ENCODE measurements around the gene OGFOD3.

DNA sequence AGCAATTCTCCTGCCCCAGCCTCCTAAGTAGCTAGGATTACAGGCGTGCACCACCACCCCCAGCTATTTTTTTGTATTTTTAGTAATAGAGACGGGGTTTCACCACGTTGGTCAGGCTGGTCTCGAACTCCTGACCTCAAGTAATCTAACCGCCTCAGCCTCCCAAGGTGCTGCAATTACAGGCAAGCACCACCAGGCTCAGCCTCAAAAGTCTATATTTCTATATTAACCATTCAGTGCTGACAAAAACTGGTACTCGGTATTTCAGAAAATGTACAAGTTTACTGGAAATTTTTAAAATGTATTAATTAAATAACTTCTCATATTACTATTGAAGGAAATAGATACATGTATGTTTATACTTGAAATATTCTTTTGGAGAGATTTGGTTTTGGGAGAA lies 1.6 kb downstream of the OGFOD3 start:
- TF ChIP-seq, protein P1, sequence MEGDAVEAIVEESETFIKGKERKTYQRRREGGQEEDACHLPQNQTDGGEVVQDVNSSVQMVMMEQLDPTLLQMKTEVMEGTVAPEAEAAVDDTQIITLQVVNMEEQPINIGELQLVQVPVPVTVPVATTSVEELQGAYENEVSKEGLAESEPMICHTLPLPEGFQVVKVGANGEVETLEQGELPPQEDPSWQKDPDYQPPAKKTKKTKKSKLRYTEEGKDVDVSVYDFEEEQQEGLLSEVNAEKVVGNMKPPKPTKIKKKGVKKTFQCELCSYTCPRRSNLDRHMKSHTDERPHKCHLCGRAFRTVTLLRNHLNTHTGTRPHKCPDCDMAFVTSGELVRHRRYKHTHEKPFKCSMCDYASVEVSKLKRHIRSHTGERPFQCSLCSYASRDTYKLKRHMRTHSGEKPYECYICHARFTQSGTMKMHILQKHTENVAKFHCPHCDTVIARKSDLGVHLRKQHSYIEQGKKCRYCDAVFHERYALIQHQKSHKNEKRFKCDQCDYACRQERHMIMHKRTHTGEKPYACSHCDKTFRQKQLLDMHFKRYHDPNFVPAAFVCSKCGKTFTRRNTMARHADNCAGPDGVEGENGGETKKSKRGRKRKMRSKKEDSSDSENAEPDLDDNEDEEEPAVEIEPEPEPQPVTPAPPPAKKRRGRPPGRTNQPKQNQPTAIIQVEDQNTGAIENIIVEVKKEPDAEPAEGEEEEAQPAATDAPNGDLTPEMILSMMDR (conservative IDR thresholded peaks at IDR 0.05), result no peak; the same call in 1 of the 2 replicates
- TF ChIP-seq ZFX (IDR thresholded peaks at IDR 0.05), result no peak

All from C4-2B (cell line).